Esophagus muscularis mucosa (tissue), 3 donors: ENCODE measurements around the gene CSGALNACT2.

Source experiments
- POLR2A ChIP-seq: fragments of 450-650 bp; IDR thresholded peaks from one replicate; pipeline ENCODE4 v1.6.1; 2017; ENCODE audit warnings: antibody characterized with exemption, moderate library complexity, mild to moderate bottlenecking, low read depth
- TF ChIP-seq, protein P1 (sequence below), 3 experiments: fragments of 200-600 bp in 2 of 3; fragments of 450-650 bp in 1 of 3; sonication (generic) in 2 of 3; IDR thresholded peaks; one replicate each; pipeline ENCODE4 v1.5.1; 2017 to 2019; ENCODE audit warnings: antibody characterized with exemption in 3 of 3, mild to moderate bottlenecking in 2 of 3, moderate library complexity in 1 of 3

DNA sequence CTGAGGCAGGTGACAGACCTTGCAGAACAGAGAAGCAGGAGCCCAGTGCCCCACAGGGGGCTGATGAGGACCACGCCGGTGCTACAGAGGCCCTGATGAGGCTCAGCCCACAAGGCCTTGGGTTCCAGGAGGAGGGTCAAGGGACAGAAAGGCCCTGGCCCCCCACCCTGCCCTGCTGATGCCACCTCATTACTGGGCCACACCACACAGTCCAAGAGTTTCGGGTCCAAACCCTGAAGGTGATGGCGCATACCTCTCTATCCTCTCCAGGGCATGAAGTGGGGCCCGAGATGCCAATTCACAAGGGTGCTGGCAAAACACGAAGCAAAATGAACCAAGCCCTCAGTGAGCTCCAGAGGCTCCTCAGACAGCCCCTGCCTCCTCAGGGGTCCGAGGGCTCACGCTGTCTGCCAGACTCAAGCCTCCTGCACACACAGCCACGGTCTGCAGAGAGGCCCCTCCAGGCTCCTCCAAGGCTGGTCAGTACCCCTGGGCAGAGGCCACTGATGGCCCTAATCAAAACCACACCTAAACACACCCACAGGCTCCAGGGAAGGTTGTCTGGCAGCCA lies 96.3 kb downstream of the CSGALNACT2 start:
- TF ChIP-seq, protein P1, sequence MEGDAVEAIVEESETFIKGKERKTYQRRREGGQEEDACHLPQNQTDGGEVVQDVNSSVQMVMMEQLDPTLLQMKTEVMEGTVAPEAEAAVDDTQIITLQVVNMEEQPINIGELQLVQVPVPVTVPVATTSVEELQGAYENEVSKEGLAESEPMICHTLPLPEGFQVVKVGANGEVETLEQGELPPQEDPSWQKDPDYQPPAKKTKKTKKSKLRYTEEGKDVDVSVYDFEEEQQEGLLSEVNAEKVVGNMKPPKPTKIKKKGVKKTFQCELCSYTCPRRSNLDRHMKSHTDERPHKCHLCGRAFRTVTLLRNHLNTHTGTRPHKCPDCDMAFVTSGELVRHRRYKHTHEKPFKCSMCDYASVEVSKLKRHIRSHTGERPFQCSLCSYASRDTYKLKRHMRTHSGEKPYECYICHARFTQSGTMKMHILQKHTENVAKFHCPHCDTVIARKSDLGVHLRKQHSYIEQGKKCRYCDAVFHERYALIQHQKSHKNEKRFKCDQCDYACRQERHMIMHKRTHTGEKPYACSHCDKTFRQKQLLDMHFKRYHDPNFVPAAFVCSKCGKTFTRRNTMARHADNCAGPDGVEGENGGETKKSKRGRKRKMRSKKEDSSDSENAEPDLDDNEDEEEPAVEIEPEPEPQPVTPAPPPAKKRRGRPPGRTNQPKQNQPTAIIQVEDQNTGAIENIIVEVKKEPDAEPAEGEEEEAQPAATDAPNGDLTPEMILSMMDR (IDR thresholded peaks at IDR 0.05), result no peak
- no peak for TF ChIP-seq POLR2A
